HG03025 (cell line): ENCODE measurements around the gene TNXB.
"Not testable (repeated sequence)": the region's sequence is repeated elsewhere in the genome, so short reads cannot be mapped to it uniquely, and the experiment has no call there.

ENCODE experiments used
- ATAC-seq: cut with Tn5 transposase; IDR thresholded peaks from one replicate; pipeline ENCODE4 v1.9.1; 2021; ENCODE audit warnings: mild to moderate bottlenecking, moderate library complexity; ENCODE audit not compliant: unreplicated experiment, low FRiP score

TNXB gene

DNA sequence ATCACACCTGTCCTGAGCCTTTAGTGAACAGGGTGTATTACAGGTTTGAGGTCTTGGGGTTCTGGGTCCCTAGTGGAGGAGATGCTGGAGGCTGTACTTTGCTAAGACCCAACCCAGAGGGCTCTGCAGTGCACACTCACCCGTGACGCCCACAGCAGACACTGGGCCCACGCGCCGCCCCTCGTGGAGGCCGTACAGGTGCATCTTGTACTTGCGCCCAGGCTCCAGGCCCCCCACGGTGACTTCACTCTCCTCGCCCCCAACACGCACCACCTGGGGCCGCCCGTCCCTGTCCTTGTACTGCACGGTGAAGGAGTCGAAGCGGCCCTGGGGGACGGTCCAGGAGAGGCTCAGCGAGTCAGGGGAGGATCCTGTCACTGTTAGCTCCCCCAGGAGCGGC, 41.6 kb downstream of the TNXB start:
- ATAC-seq: not testable (repeated sequence)

DNA sequence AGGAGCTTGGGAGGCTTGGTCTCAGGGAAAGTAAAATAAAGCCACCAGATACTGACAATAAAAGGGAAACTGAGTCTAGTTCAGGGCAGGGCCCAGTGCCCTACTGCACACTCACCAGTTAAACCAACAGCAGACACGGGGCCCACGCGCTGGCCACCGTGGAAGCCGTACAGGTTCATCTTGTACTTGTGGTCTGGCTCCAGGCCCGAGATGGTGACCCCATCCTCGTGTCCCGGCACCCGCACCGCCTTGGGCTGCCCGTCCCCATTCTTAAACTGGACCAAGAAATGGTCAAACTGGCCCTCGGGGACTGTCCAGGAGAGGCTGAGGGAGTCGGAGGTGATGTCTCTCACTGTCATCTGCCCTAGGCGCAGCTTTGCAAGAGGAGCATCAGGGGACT, 44.4 kb downstream of the TNXB start:
- ATAC-seq: no peak

DNA sequence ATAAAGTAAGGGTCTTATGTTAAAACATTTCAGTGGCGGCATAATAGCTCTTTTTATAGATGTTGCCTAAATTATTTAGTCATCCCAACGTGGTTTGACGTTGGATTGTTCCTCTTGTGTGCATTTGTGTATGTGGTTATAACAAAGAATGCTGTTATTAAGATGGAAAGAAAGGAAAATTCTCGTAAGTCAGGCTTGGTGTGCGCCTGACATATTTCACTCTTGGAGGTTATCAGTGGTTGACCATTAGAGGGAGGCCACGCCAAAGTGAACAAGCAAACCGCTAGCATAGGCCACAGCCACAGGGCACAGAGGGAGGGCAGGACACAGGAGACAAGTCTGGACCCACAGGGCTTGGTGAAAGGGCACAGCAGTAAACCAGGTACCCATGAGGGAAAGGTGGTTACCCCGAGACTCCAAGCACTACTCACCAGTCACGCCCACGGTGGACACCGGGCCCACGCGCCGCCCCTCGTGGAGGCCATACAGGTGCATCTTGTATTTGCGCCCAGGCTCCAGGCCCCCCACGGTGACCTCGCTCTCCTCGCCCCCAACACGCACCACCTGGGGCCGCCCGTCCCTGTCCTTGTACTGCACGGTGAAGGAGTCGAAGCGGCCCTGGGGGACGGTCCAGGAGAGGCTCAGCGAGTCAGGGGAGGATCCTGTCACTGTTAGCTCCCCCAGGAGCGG, 48.0 kb downstream of the TNXB start:
- ATAC-seq: no peak

DNA sequence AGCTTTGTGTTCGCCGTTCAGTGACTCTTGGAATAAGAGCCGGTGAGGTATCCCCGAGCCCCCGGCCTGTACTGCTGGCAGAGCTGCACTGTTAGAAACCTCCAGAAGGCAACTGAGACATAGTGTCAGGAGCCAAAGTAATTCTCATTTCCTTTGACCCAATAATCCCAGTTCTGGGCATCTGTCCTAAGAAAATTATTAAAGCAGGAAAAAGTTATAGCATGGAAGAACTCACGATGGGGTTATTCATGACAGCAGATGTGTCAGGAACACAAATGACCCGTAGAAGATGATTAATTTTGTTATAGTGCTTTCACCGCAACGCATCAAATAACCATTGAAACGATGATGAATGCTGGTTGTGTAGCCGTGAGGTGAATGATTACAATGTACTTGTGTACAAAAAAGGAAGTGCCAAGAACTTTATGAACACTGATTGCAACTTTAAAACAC, 50.6 kb downstream of the TNXB start:
- ATAC-seq: no peak

DNA sequence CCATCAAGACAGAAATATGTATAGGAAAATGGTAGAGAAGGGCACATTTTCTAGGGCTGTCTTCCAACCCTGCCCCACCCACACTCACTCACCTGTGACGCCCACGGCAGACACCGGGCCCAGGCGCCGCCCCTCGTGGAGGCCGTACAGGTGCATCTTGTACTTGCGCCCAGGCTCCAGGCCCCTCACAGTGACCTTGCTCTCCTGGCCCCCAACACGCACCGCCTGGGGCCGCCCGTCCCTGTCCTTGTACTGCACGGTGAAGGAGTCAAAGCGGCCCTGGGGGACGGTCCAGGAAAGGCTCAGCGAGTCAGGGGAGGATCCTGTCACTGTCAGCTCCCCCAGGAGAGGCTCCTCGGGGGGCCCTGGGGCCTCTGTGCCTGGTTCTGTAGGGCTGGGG, 51.2 kb downstream of the TNXB start:
- no peak for ATAC-seq

DNA sequence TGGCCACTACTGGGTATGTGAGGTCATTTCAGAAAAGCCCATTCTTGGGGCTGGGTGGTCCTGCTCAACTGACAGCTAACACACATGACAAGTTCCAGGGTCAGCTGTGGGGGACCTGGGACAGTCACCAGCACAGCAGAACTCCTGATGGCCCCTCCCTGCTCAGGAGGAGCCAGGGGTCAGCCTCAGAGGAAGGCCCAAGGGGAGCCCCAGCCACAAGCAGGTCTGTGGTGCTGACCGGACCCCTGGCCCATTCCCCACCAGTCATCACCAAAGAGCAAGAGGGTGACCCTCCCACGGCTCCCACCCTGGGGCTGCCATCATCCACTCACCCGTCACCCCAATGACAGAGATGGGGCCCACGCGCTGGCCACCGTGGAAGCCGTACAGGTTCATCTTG, 52.9 kb downstream of the TNXB start:
- ATAC-seq: no peak

DNA sequence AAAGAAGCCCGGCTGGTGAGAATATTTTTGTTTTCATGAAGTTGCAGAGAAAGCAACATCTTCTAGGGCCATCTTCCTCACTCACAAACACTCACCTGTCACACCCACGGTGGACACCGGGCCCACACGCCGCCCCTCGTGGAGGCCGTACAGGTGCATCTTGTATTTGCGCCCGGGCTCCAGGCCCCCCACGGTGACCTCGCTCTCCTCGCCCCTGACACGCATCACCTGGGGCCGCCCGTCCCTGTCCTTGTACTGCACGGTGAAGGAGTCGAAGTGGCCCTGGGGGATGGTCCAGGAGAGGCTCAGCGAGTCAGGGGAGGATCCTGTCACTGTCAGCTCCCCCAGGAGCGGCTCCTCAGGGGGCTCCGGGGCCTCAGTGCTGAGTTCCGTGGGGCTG, 53.4 kb downstream of the TNXB start:
- ATAC-seq: not testable (repeated sequence)

DNA sequence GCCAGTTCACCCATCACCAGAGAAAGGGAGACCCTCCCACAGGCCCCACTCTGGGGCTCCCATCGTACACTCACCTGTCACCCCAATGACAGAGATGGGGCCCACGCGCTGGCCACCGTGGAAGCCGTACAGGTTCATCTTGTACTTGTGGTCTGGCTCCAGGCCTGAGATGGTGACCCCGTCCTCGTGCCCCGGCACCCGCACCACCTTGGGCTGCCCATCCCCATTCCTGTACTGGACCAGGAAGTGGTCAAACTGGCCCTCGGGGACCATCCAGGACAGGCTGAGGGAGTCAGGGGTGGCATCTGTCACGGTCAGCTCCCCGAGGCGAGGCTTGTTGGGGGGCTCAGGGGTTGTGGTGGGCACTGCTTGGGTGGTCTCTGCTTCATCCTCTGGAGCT, 55.8 kb downstream of the TNXB start:
- ATAC-seq: not testable (repeated sequence)

DNA sequence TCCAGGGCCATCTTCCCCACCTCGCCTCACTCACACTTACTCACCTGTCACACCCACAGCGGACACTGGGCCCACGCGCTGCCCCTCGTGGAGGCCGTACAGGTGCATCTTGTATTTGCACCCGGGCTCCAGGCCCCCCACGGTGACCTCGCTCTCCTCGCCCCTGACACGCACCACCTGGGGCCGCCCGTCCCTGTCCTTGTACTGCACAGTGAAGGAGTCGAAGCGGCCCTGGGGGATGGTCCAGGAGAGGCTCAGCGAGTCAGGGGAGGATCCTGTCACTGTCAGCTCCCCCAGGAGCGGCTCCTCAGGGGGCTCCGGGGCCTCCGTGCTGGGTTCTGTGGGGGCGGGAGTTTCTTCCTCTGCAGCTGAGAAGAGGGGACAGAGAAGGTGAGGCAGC, 56.5 kb downstream of the TNXB start:
- not testable (repeated sequence) for ATAC-seq

DNA sequence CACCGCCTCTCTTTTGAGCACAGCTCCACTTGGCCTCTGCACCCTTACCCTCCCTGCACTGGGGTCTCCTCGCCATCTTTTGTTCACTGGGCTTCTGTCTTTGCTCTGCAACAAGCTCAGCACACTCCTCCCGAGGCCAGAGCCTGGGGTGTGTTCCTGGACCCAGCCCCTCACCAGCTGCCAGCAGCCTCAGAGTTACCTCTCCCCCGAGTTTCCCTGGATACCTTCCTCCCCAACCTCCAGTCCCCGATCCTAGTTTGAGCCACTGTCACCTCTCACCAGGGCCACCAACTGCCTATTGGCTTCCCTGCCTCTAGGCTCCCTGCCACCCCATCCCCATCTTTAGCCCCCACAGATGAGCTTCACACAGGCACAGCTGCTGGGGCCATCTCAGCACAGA, 58.6 kb downstream of the TNXB start:
- ATAC-seq: no peak

DNA sequence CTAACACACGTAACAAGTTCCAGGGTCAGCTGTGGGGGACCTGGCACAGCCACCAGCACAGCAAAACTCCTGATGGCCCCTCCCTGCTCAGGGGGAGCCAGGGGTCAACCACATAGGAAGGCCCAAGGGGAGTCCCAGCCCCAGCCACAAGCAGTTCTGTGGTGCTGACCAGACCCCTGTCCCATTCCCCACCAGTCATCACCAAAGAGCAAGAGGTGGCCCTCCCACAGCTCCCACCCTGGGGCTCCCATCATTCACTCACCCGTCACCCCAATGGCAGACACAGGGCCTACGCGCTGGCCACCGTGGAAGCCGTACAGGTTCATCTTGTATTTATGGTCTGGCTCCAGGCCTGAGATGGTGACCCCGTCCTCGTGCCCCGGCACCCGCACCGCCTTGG, 59.4 kb downstream of the TNXB start:
- not testable (repeated sequence) for ATAC-seq

DNA sequence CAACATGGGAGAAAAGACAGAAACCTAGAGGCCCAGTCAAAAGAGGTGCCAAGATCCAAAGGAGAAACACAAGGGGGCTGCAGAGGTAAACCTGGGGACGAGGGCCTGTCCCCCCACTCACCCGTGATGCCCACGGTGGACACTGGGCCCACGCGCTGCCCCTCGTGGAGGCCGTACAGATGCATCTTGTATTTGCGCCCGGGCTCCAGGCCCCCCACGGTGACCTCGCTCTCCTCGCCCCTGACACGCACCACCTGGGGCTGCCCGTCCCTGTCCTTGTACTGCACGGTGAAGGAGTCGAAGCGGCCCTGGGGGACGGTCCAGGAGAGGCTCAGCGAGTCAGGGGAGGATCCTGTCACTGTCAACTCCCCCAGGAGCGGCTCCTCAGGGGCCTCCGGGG, 60.0 kb downstream of the TNXB start:
- ATAC-seq: not testable (repeated sequence)

DNA sequence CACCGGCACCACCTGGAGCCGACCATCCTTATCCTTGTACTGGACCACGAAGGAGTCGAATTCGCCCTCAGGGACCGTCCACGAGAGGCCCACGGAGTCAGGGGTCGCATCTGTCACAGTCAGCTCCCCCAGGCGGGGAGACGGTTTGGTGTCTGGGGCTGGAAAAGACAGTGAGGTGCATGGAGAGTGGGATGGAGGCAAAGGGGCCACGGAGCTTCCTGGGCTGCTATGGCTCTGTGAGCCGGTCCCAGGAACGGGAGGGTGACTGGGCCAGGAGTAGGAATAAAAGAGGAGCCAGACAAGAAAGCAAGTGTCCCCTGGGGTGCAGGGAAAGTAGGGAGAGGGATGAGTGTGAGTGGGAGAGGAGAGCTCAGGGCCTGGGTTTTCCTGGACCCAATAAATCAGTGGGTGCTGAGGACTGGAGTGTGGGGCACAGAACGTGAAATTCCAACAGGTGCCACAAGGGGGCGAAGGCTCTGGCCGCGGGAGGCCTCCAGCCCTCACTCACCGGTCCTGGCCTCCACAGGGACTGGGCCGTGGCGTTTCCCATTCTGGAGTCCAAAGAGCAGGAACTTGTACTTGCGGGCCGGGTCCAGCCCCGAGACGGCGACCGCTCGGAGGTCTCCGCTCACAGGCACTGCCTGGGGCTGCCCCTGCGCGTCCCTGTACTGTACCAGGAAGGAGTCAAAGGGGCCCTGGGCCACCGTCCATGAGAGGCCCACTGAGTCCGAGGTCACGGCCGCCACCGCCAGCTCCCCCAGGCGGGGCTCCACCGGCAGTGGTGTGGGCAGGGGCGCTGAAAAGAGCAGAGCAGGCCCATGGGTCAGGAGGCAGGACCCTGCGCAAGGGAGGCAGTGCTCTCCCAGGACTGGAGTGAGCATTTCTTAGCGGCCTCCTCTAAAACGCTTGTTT, 61.0 kb downstream of the TNXB start:
- ATAC-seq: no peak

DNA sequence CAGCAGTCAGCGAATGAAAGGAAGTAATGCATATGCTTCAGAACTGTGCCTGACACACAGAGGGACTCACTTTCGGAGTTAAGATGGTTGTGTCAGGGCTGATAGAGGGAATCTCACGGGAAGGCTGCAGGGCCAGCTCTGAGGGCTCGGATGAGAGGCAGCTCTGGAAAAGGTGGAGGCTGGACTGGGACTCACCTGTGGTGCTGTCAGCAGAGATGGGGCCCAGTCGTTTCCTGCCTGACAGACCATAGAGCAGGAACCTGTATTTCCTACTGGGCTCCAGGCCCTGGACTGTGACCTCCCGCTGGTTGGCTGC, 61.6 kb downstream of the TNXB start:
- ATAC-seq: no peak

DNA sequence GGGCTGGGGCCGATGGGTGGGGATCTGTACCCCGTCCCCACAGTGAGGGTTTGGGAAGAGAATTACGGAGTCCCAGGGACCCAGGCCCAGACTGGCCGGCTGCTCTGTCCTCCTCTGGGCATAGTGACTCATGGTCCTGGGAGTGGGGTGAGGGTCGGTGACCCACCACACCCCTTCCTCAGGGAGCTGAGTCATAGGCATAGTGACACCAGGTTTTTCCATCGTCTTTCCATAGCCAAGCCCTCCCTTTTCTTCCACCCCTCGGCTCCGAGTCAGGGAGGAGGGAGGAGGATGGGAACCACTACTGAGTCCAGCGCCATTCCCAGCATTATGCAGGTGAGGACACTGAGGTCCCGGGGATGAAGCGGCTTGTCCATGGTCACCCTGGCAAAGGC, 62.1 kb downstream of the TNXB start:
- ATAC-seq: no peak

DNA sequence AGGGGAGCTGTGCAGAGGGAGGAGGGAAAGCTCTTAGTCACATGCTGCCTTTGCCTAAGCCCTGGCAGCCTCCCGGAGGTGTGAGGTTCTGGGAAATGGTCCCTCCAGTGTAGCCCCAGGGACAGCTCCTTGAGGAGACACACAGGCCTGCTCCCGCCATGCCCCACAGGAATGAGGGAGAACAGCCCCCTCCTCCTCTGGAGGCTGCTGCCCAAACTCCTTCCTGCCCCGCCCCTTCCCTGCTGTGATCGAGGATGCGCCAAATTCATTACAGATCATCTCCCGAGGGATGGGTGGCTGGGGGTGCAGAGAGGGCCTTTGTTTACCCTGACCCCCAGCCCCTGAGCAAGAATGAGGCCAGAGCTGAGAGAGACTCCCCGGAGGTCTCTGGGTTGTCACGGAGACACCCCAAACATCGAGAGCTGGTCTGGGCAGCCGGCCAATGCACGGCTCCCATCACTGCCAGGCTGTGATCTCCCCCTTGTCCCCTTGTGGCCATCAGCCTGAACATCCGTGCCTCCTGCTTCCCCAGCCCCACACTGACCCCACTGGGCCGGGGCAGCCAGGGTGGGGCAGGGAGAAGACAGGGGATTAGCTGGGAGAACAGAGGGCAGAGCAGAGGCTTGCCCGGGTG, 62.6 kb downstream of the TNXB start:
- no peak for ATAC-seq

DNA sequence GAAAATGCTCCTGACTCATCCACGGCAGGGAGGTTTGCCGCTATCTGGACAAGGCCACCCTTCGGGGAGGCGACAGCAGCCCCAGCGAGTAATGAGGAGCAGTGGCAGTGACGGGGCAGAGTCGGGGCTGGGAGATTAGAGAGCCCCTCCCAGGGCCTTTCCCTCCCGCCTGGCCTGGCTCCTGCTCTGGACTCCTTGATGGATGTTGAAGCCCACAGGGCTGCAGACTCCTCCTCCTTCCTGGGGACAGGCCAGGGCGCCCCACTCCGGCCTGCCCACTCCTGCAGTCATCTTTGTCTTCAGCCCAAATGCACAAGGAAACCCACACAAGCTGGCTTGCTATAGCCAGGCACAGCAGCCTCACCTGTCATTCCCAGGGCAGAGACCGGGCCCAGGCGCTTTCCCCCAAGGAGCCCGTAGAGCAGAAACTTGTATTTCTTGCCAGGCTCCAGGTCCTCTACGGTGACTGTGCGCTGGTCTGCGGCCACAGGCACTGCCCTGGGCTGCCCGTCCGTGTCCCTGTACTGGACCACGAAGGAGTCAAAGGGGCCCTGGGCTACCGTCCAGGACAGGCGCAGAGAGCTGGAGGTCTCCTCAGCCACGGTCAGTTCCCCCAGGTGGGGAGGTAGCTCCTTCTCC, 63.2 kb downstream of the TNXB start:
- ATAC-seq: no peak

DNA sequence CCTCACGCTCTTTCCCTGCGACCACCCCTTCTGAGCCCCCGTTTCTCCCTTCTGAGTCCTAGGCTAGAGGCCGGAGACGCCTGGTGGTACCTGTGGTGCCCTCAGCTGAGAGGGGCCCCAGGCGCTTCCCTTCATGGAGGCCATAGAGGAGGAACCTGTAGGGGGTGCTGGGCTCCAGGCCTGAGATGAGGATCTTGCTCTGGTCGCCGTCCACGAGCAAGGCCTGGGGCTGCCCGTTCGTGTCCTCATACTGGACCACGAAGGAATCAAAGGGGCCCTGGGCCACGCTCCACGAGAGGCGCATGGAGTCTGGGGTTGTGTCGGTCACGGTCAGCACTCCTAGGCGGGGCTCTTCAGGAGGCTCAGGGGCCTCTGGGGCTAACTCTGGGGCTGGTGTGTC, 64.2 kb downstream of the TNXB start:
- ATAC-seq: not testable (repeated sequence)

DNA sequence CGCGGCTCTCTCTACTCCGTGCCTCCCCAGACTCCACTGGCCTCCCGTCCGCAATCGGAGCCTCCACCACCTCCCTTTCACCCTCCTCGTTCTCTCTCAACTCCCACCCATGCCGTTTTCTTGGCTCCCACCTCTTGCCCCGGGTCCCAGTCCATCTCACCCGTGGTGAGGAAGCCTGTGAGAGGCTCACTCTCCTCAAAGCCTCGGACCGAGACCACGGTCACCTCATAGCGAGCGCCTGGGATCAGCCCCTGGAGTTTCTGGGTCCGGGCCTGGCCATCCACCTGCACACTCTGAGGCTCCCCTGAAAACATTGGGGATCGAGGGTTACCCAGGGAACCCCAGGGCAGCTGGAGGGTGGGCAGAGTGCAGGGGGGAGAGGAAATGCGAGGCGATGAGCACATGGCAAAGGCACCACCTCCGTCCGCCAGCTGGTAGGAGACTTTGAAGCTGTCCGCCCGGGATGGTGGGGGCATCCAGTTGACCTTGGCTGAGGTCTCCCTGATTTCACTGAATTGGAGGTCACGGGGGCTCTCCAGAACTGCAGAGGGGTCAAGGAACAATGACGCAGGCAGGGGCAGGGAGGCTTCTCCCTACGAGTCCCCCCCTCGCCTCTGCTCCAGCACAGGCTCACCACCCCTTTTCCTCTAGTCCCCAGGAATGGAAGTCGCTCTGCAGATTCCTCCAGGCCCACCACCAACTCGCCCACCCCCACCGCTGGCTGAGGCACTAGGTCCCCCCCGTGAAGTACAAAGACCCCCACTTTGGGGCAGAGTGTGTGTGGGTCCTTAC, 65.4 kb downstream of the TNXB start:
- not testable (repeated sequence) for ATAC-seq

DNA sequence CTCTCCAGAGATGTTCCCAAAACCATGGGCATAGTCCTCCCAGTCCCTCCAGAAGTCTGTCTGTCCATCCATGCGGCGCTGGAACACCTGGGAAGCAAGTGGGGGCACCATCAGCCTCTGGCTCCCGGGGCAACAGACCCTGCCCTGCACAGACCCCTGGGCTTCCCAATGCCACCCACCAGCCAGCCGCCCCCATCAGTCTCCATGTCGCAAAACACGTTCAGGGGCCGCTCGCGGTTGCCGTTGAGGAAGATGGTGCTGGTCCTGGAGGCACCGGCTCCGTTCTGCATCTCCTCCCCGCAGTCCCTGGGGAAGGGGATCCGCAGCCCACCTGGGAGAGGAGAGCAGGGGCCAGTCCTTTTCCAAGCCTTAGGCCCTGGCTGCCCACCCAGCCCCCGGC, 66.9 kb downstream of the TNXB start:
- ATAC-seq: not testable (repeated sequence)
